ENCODE data around the gene SF1.

Gene SF1

DNA sequence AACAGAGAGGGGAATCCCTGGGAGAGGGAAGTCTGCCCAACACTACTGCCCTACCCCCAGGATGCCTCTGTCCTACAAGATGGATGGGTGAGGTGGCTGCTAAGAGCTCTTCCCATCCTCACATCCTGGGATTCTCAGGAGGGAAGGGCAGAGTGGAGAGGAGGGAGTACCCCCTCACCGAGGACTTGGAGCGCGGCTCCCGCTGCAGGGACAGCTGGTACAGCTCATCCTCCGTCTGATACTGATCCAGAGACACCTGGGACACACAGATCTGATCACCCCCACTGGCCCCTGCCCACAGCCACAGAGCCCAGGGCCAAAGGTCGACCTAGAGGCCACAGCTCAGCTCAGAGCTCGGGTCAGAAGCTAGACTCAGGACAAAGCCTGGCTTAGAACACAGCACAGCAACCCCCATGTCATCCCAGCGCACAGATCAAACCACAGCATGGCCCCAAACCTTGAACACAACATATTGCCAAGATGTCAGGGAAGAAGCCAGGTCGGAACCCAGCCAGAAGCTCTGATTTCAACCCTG is 42.5 kb downstream of the SF1 start:
- no CpG with 5 or more reads among the region's 9 CpGs for WGBS (ENCODE audit: extremely low coverage, insufficient coverage, insufficient read length)
- Histone ChIP-seq H3K9ac (ENCODE audit: low read length) (no peak overlapping the region), H3K27ac (ENCODE audit: low read depth, low read length) (no peak overlapping the region), H3K79me2 (ENCODE audit: control insufficient read depth, insufficient read depth, low read length, poor library complexity) (no peaks in the 10 kb centered on the region), H3K18ac (ENCODE audit: low read length) (no peak overlapping the region), H2BK5ac (ENCODE audit: low read depth, low read length, poor library complexity) (no peak overlapping the region), H3K36me3 (ENCODE audit: control insufficient read depth in 1 of 2, insufficient read depth in 2 of 2, low read length in 2 of 2) (no peaks in the 10 kb centered on the region), H2BK120ac (ENCODE audit: insufficient read depth, low read length, poor library complexity) (no peak overlapping the region), H4K12ac (ENCODE audit: low read depth, low read length) (no peak overlapping the region), H3K79me1 (ENCODE audit: low read length) (no peaks in the 10 kb centered on the region), H3K4me3 (ENCODE audit: low read depth, low read length) (no peak overlapping the region), H2AFZ (ENCODE audit: insufficient read depth, low read length, poor library complexity) (no peak overlapping the region), H3K14ac (ENCODE audit: low read length) (no peak overlapping the region), H4K8ac (ENCODE audit: low read depth, low read length) (no peak overlapping the region), H4K91ac (ENCODE audit: low read depth, low read length) (no peak overlapping the region), H2BK12ac (ENCODE audit: low read length) (no peak overlapping the region), H3K23ac (ENCODE audit: low read length) (no peak overlapping the region), H3K4me1 (ENCODE audit: control insufficient read depth in 1 of 2, insufficient read depth in 2 of 2, low read length in 2 of 2) (peaks cover 0 to 2% of the 10 kb centered on the region in 2 experiments), H2AK5ac (ENCODE audit: low read length) (no peak overlapping the region), H3K4me2 (ENCODE audit: low read length) (no peak overlapping the region), H3K4ac (ENCODE audit: low read depth, low read length) (no peak overlapping the region), H3K9me3 (ENCODE audit: insufficient read depth, low read depth, low read length) (peaks cover 8% of the 10 kb centered on the region), H3K27me3 (ENCODE audit: insufficient read depth, low read length) (peaks cover 5% of the 10 kb centered on the region)
- no peak for DNase-seq

DNA sequence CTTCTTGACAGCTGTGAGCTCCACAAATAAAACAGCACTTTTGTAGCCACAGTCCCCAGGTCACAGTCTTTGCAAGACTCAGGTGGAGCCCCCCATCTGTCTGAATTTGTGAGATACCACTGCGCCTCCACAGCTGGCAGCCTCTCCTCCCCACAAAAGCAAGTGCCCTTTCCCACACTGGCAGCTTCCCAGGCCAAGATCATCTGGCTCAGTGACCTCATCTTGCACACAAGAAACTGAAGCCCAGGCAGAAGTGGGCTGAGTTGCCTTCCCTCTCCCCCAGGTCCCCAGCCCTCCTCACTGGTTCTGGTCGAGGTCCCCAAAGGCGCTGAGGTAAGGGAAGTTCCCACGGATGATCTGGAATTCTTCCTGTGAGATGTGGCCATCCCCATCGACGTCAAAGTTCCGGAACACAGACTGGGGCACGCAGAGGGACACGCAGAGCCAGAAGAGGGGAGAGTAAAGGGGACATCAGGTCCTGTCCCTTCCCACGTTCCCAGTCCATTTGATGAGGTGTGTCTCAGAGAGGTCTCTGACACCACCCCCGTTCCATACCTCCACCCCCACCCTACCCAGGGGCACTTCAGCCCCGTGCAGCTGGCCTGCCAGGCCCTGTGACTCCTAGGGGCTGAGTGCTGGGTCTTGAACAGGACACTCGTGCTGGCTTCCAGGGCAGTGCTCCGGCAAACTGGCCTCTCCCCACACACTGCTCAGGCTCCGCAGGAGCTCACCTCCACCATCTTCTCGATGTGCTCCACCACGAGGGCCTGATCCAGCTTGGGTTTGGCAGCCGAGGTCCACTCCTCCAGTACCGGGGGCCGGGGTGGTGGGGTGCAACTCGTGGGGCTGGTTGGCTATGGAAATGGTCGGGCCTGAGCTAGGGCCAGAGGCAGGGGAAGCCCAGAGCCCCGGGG is 43.3 kb downstream of the SF1 start:
- Histone ChIP-seq H3K4me2 (ENCODE audit: low read length) (no peak overlapping the region), H4K12ac (ENCODE audit: low read depth, low read length) (no peak overlapping the region), H2AK5ac (ENCODE audit: low read length) (no peak overlapping the region), H3K4me1 (ENCODE audit: control insufficient read depth in 1 of 2, insufficient read depth in 2 of 2, low read length in 2 of 2) (peaks cover 0 to 3% of the 10 kb centered on the region in 2 experiments), H3K79me1 (ENCODE audit: low read length) (no peaks in the 10 kb centered on the region), H3K9ac (ENCODE audit: low read length) (no peak overlapping the region), H4K91ac (ENCODE audit: low read depth, low read length) (no peak overlapping the region), H2BK120ac (ENCODE audit: insufficient read depth, low read length, poor library complexity) (no peak overlapping the region), H3K9me3 (ENCODE audit: insufficient read depth, low read depth, low read length) (peaks cover 8% of the 10 kb centered on the region), H3K79me2 (ENCODE audit: control insufficient read depth, insufficient read depth, low read length, poor library complexity) (no peaks in the 10 kb centered on the region), H2BK5ac (ENCODE audit: low read depth, low read length, poor library complexity) (no peak overlapping the region), H4K8ac (ENCODE audit: low read depth, low read length) (no peak overlapping the region), H3K18ac (ENCODE audit: low read length) (no peak overlapping the region), H3K14ac (ENCODE audit: low read length) (no peak overlapping the region), H3K23ac (ENCODE audit: low read length) (no peak overlapping the region), H2BK12ac (ENCODE audit: low read length) (no peak overlapping the region), H3K4me3 (ENCODE audit: low read depth, low read length) (no peak overlapping the region), H3K4ac (ENCODE audit: low read depth, low read length) (no peak overlapping the region), H3K36me3 (ENCODE audit: control insufficient read depth in 1 of 2, insufficient read depth in 2 of 2, low read length in 2 of 2) (no peaks in the 10 kb centered on the region), H3K27ac (ENCODE audit: low read depth, low read length) (no peak overlapping the region), H2AFZ (ENCODE audit: insufficient read depth, low read length, poor library complexity) (no peak overlapping the region), H3K27me3 (ENCODE audit: insufficient read depth, low read length) (no peaks in the 10 kb centered on the region)
- no CpG with 5 or more reads among the region's 23 CpGs for WGBS (ENCODE audit: extremely low coverage, insufficient coverage, insufficient read length)
- DNase-seq, result no peak

DNA sequence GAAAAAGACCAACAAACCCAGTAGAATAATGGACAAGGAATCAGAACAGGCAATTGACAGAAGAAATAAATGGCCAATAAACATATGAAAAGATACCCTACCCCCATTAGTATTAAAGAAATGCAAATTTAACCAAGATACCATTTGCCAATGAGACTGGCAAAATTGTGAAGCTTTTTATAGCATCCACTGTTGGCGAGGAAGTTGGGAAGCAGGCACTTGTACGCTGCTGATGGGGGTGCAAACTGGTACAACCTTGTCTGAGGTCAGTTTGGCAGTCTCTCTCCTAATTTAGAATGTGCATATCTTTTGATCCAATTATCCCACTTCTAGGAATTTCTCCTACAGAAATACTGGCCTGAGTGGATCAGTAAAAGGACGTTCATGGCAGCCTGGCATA is 46.7 kb downstream of the SF1 start:
- no peaks in the 10 kb centered on the region for H3K27me3 ChIP-seq (ENCODE audit: insufficient read depth, low read length)
- H3K27ac ChIP-seq (ENCODE audit: low read depth, low read length), result no peak overlapping the region
- no peak overlapping the region for H4K91ac ChIP-seq (ENCODE audit: low read depth, low read length)
- no peak overlapping the region for H3K4me2 ChIP-seq (ENCODE audit: low read length)
- no peaks in the 10 kb centered on the region for H3K36me3 ChIP-seq (ENCODE audit: control insufficient read depth in 1 of 2, insufficient read depth in 2 of 2, low read length in 2 of 2)
- H3K4me1 ChIP-seq (ENCODE audit: control insufficient read depth in 1 of 2, insufficient read depth in 2 of 2, low read length in 2 of 2), result peaks cover 0 to 3% of the 10 kb centered on the region in 2 experiments
- no peak overlapping the region for H4K12ac ChIP-seq (ENCODE audit: low read depth, low read length)
- H2BK120ac ChIP-seq (ENCODE audit: insufficient read depth, low read length, poor library complexity), result no peak overlapping the region
- H3K14ac ChIP-seq (ENCODE audit: low read length), result no peak overlapping the region
- WGBS (ENCODE audit: extremely low coverage, insufficient coverage, insufficient read length), result no CpG with 5 or more reads among the region's 3 CpGs
- H3K18ac ChIP-seq (ENCODE audit: low read length), result no peak overlapping the region
- H2BK5ac ChIP-seq (ENCODE audit: low read depth, low read length, poor library complexity), result no peak overlapping the region
- no peaks in the 10 kb centered on the region for H3K79me2 ChIP-seq (ENCODE audit: control insufficient read depth, insufficient read depth, low read length, poor library complexity)
- no peaks in the 10 kb centered on the region for H3K79me1 ChIP-seq (ENCODE audit: low read length)
- no peak overlapping the region for H4K8ac ChIP-seq (ENCODE audit: low read depth, low read length)
- DNase-seq, result no peak
- no peak overlapping the region for H2AFZ ChIP-seq (ENCODE audit: insufficient read depth, low read length, poor library complexity)
- H2AK5ac ChIP-seq (ENCODE audit: low read length), result no peak overlapping the region
- no peak overlapping the region for H3K23ac ChIP-seq (ENCODE audit: low read length)
- peaks cover 2% of the 10 kb centered on the region for H3K9me3 ChIP-seq (ENCODE audit: insufficient read depth, low read depth, low read length)
- H3K4ac ChIP-seq (ENCODE audit: low read depth, low read length), result no peak overlapping the region
- H3K9ac ChIP-seq (ENCODE audit: low read length), result no peak overlapping the region
- no peak overlapping the region for H2BK12ac ChIP-seq (ENCODE audit: low read length)
- no peak overlapping the region for H3K4me3 ChIP-seq (ENCODE audit: low read depth, low read length)

DNA sequence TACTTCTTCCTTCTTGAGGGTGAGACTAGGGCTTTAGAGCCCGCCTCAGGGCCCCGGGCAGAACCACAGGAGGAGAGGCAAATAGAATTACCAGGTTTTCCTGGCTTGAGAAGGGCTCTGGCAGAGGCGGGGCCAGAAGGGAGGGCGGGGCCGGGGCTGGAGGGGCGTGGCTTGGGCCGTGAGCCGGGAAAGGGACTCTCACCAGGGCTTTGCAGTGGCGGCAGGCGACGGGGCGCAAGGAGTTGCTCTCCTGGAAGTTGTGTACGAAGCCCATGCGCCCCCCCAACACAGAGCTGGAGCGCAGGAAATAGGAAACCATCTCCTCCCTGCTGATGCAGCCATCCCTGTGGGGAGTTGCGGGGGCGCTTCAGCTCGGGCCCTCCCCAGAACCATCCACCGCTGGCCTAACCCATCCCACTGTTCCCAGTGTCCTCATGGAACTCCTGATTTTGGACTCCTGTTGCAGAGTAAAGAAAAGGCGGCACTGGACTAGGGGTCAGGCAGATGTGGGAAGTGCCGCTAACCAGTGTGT is 48.4 kb downstream of the SF1 start:
- Histone ChIP-seq H2AK5ac (ENCODE audit: low read length) (no peak overlapping the region), H3K18ac (ENCODE audit: low read length) (no peak overlapping the region), H3K9ac (ENCODE audit: low read length) (no peak overlapping the region), H3K9me3 (ENCODE audit: insufficient read depth, low read depth, low read length) (peaks cover 5% of the 10 kb centered on the region), H4K12ac (ENCODE audit: low read depth, low read length) (no peak overlapping the region), H4K91ac (ENCODE audit: low read depth, low read length) (no peak overlapping the region), H3K27me3 (ENCODE audit: insufficient read depth, low read length) (no peaks in the 10 kb centered on the region), H3K4me1 (ENCODE audit: control insufficient read depth in 1 of 2, insufficient read depth in 2 of 2, low read length in 2 of 2) (peaks cover 0 to 3% of the 10 kb centered on the region in 2 experiments), H3K4ac (ENCODE audit: low read depth, low read length) (no peak overlapping the region), H3K4me3 (ENCODE audit: low read depth, low read length) (no peak overlapping the region), H4K8ac (ENCODE audit: low read depth, low read length) (no peak overlapping the region), H3K4me2 (ENCODE audit: low read length) (no peak overlapping the region), H3K79me1 (ENCODE audit: low read length) (no peaks in the 10 kb centered on the region), H3K23ac (ENCODE audit: low read length) (no peak overlapping the region), H3K79me2 (ENCODE audit: control insufficient read depth, insufficient read depth, low read length, poor library complexity) (no peaks in the 10 kb centered on the region), H2BK120ac (ENCODE audit: insufficient read depth, low read length, poor library complexity) (no peak overlapping the region), H3K36me3 (ENCODE audit: control insufficient read depth in 1 of 2, insufficient read depth in 2 of 2, low read length in 2 of 2) (no peaks in the 10 kb centered on the region), H3K27ac (ENCODE audit: low read depth, low read length) (no peak overlapping the region), H2AFZ (ENCODE audit: insufficient read depth, low read length, poor library complexity) (peak overlapping the region; percentile 52), H2BK5ac (ENCODE audit: low read depth, low read length, poor library complexity) (no peak overlapping the region), H3K14ac (ENCODE audit: low read length) (no peak overlapping the region), H2BK12ac (ENCODE audit: low read length) (no peak overlapping the region)
- no peak for DNase-seq
- WGBS (ENCODE audit: extremely low coverage, insufficient coverage, insufficient read length), result no CpG with 5 or more reads among the region's 21 CpGs

Data from trophoblast cell (in vitro differentiated cells and primary cell).